SKM-1 treated with dmso at 0.1 percent for 144 hours (cell line): Measurements from ENCODE around the gene TMEM132C.

ENCODE experiments used
- DNase-seq: peaks from one replicate; lab custom pipeline; 2025; ENCODE audit not compliant: unreplicated experiment; lab: John Stamatoyannopoulos, UW

TMEM132C gene

DNA sequence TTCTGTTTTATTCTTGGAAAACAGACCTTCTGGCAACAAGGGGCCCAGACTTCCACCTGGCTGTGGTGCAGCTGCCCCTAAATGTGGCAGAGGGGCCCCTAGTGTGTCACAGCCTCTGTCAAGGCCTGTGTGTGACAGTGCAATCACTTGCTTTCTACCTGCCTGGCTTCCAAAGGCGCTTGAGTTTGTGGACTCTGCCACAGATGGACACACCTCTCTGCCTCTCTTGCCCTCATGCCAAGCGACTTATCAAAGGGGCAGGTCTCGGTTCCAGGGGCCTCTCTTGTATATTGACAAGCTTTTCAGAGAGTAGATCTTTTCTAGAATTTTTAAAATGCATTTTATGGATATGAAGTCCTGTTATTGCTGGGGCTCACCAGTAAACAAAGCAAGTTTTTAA lies 339.6 kb downstream of the TMEM132C start:
- DNase-seq: no peak

DNA sequence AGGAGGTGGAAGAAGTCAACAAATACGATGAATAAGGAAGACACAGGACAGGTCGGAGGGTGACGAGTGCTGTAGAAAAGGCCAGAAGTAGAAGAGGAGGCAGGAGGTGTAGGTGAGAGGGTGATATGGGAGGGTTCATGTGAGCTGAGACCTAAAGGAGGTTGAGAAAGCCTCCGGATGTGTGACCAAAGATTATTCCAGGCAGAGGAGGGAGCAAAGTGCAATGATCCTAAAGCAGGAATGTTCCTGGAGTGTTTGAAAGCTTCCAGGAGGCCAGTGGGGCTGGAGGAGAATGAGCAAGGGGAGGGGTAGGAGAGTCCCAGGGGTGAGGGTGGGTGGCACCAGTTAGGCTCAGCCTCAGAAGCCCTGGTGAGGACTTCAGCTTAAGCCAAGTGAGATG lies 340.0 kb downstream of the TMEM132C start:
- no peak for DNase-seq

DNA sequence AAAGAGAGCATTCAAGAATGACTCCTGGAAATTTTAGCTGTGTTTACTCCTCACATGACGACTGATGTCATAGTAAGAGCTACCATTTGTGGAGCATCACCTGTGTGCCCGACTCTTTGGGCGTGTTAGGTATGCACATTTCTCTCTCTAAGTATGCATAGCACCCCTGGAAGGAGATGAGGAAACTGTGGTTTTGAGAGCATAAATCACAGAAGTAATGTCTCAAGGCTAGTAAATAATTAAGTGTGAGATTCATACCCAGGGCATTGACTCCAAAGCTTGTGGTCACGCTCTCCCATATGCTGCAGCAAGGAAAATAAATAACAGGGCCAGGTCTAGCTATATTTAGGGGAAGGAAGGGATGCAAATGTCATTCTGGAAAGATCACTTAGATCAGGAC lies 340.7 kb downstream of the TMEM132C start:
- no peak for DNase-seq

DNA sequence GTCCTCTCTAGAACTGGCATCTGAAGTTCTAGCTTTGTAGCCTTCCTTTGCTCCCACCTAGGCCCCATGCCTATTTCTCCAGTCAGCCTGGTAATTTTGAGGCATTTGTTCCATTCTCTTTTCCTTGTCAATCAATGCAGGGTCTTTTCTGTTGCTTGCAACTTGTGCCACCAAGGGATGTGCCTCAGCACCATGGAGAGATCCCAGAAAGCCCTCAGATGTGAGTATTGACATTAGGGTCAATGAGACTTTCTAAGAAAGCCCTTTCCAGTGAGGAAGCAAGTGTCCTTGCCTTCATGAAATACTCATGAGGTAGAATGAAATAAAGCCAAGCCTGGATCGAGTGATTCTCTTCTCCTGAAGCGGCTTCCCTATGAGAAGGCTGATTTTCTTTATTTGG lies 342.9 kb downstream of the TMEM132C start:
- DNase-seq: no peak

DNA sequence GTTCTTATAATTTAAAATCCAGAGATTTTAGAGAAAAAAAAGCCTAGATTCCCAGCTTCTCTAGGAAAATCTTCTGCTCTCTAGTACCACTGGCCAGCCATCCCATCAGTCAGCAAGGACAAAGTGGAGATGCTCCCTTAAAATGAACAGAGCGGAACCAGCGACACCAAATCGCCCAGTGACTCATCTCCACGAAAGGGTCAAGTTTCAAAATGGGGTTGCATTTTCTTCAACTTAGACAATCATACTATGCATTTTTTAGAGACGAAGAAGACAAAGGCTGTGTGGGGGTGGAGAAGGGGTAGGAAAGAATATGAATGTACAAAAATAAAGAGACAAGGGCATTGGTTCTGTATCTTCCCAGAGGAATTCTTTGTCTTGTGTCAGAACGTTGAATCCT lies 344.8 kb downstream of the TMEM132C start:
- DNase-seq: no peak

DNA sequence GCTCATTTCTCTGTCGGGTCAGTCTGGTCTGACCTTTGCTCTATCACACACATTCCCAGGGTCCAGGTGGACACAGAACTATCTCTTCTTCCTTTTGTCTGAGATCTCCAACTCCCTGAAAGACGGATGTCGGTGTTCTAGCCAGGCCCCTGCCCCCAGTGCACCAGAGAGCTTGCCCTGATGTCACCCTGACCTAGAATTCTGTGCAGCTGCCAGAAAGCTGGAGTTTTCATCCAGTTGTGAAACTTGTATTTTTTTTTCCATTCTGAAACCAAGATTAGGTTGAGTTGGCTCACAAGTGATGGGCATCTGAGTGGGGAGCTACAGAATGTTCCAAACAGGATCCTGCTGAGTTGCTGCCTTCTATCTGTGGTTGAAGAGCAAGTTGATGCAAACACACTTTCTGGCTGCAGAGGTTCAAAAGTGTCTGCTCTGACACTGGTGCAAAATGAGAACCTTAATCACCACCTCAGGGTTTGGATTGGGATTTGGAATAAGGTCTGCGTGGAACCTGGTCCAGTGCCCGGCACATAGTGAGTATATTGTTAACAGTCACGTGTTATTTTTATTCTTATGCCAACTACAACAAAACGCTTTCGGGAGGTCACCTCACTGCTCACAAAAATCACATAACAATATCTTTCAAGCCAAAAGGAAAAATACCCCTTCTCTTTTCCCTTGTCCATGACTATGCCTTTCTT lies 345.3 kb downstream of the TMEM132C start:
- DNase-seq: no peak

DNA sequence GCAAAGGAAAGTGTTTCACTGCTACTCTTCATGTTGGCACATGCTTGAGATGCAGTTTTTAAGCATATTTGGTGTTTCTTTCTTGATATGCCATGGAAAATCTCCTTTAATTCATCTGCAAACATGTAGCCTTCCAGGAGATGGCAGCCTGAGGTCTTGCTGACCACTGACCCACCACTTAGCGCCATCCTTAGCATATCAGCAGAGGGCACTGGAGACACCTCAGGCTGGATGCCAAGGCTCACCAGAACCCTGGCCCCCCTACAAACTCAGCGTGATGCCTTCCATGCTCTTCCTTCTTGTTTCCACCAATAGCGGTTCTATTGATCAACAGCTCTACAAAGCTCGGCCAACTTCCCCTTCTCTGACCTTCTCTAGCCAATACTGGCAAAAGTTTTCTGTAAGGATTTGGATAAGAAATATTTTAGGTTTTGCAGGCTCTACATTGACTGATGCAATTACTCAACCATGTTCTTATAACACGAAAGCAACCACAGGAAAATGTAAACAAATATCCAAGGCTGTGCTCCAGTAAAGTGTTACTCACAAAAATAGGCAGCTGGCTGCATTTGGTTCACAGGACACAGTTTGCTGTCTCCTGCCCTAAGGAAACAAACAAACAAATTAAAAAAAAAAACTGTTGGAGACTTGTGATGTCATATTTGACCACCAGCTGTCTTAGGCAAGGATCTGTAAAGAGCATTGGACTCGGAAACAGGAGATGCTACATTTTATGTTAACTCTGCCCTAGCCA lies 347.0 kb downstream of the TMEM132C start:
- DNase-seq: no peak

DNA sequence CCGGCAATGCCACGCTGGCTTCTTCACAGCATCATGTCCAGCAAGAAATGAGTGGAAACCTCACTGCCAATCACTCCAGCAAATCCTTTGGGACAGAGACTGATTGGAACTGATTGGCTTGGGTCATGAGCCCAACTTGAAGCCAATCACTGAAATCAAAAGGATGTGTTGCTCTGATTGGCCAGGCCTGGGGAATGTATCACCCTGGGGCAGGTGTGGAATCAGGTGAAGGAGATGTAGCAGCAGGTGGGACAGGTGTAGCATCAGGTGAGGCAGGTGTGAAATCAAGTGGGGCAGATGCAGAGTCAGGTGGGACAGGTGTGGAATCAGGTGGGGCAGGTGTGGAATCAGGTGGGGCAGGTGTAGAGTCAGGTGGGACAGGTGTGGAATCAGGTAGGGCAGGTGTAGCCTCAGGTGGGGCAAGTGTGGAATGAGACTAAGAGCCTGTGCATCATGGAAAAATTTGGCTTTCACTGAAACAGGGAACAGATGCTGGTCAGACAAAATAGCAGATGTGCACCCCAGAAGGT lies 350.4 kb downstream of the TMEM132C start:
- no peak for DNase-seq

DNA sequence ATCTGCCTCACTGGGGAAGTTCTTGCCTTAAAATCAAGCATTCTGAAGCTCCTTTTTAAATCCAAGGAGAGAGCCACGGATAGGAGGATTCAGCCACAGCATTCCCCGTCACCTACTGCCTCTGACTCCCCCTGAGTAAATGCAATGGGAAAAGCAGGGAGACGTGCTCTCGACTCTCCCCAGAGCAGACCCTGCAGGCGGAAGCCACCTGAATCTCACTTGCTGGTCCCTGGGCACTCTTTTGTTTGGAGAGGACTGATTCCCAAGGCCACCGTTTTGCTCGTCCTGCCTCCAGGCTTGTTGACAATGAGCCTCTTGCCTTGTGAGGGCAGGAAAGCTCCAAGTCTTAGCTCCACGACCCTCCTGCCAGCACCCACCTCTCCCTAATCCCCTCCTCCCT lies 352.3 kb downstream of the TMEM132C start:
- no peak for DNase-seq

DNA sequence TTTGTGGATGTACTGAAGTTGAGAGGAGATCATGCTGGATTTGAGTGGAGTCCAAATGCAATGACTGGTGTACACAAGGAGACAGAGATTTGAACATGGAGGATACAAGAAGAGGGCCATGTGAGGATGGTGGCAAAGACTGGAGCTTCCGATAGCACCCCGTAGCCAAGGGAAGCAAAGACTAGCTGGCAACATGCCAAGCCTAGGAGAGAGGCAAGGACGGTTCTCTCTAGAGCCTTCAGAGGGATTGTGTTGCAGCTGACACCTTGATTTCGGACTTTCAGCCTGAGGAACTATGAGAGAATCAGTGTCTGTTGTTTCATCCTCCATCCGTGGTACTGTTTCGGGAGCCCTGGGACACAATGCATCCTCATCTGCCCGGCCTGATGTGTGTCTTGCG lies 354.3 kb downstream of the TMEM132C start:
- DNase-seq: no peak

DNA sequence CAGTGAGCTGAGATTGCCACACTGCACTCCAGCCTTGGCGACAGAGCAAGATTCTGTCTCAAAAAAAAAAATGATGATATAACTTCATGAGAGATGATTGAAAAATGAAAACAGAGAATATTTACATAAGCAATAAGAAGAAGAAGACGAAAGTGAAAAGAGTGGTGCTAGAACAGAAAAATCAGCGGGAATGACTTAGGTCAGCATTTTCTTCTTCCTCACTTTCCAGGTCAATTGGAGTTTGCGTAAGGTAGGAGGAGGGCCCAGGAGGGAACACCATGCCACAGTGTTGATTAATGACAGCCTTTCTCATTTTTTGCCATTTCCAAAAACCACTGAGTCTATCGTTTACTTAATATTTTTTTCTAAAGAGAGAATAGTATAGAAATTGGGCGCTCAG lies 356.8 kb downstream of the TMEM132C start:
- DNase-seq: no peak

DNA sequence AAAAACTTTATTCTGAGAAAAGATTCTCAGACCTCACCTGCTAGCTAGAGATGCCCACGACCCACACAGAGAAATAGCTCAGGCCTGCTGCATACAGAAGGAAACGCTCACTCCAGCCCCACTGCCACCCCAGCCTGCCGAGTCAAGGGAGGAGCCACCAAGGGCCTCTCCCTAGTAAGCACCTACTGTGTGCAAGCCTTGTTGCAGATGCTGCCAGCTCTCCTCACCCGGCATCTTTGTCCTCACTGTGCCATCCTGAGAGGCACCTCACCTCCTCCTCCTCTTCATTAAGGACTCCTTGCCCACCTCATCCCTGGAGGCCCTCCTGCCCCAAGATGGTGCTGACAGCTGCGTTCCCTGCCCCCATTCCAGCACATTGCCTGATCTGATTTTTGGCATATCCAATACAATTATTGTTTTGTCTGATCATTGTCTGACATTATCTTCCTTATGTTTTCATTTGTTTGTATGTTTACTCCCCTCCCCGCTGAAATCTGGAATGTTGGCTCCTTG lies 359.9 kb downstream of the TMEM132C start:
- DNase-seq: no peak

DNA sequence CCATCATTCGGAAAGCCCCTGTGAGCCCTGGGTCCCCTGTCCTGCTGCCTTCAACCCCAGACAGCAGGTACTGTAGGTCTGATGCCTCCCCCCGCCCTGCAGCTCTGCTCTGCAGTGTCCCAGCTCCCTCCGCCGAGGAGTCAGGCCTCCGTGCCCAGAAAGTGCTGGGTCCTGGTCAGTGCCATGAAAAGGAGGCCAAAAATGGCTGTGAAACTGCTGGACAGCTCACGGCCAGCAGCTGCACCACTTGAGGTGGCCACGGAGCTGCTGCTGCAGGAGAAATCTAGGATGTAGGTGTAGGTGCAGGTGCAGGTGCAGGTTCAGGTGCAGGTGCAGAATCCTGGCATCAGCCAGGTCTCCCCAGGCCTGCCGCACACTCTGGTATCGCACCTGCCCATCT lies 360.7 kb downstream of the TMEM132C start:
- no peak for DNase-seq

DNA sequence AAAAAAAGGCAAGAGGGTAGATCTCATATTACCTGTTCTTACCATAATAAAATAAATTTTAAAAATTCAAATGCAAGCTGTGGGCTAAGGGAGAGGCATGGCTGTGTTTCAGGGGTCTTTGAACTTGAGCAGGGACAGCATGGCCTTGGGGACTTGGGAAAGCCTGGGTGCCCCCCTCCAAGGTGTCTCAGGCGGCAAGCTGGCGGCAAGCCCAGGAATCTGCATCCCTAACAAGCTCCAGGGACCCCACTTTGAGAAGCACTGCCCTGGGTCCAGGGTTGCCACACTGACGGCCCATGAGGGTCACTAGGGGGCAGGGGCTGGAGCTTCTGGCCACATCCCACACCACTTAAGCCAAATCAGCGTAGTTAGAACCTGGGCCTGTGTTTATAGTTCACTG lies 363.0 kb downstream of the TMEM132C start:
- no peak for DNase-seq

DNA sequence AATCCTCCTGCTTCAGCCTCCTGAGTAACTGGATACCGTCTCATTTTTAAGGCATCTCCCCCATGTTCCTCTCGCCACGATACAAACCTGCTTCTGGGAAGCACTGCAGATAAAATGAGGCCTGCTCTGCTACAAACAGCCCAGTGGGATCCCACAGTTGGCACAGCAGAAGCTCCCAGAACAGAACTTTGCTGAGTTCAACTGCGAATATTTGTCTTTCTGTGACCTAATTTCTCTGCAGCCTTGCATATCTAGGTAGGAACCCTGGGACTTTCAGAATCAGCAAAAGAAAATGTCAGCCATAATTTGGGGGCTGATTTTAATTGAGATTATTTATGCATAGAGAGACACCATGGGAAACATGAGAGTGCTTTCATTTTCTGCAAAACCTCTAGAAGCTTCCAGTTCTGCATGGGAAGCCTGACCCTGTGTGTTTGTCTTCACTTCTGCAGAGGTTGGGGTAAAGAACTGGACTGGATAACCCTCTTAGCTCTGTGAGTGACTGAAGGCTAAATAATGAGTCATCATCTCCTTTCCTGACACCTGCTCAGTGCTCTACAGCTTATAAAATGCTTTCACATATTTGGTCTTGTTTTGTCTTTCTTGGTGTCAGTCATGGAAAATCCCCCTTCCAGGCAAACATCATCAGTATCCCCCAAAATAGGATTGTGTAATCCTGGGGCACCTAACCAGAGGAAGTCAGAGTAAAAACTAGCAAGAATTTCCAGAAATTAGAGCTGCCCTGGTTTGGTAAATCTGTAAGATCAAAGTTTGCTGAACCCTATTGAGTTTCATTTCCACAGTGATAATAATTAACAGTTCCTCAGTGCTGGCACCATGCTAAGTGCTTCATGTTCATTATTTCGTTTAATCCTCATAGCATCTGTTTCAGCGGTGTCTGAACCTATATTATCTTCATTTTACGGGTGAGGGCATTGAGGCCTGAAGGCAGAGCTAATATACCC lies 371.0 kb downstream of the TMEM132C start:
- DNase-seq: no peak

DNA sequence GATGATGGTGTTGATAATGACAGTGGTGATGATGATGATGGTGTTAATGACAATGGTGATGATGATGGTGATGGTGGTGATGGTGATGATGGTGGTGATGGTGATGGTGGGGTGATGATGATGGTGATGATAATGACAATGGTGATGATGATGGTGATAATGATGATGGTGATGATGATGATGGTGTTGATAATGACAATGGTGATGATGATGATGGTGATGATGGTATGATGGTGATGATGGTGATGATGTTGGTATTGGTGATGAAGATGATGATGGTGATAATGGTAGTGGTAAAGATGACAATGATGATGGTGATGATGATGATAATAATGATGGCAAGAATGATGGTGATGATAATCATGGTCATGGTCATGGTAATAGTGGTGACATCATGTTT lies 372.1 kb downstream of the TMEM132C start:
- no peak for DNase-seq

DNA sequence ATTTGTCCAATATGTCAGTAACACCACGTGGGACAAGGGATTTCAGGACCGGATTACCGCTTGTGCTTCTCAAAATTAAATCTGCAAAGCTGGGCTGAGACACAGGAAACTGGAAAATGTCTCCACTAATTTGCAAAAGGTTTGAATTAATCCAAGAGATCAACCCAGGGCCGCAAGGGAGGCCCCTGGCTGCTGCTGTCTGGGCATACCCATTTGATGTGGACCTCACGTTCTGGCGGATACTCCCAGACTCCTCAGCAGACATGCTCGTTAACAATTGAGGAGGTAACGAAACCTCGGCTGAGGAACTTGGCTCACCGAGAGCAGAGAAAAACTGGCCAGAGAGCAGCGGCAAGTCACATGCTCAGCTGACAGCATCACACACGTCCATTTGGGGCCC lies 376.2 kb downstream of the TMEM132C start:
- DNase-seq: no peak

DNA sequence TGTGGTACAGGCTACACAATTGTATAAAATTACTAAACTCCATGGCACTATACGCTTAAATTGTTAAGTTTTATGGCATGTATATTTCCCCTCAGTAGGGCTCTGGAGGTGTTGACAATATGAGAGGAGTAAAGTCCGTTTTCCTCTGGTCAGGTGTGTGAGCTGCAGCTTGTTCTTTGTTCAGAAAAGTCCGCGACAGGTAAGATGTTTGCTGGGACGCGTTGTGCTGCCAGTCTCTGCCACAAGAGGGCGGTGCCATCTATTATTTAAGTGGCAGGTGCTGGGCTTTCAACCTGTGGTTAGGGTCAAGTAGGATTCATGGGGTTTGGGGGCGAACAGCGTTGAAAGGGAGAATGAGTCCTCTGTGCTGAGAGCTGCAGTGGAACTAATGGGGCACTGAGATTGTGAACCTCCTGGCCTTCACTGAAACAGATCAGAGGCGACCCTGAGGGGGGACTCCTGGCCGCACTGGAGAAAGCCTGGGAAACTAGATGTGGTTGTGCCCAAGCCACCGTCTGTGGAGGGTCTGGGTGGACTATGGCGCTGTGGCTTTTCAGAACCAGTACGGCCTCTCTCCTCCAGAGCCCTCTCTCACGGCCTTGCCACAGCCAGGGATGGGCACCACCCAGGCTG lies 377.8 kb downstream of the TMEM132C start:
- DNase-seq: no peak

DNA sequence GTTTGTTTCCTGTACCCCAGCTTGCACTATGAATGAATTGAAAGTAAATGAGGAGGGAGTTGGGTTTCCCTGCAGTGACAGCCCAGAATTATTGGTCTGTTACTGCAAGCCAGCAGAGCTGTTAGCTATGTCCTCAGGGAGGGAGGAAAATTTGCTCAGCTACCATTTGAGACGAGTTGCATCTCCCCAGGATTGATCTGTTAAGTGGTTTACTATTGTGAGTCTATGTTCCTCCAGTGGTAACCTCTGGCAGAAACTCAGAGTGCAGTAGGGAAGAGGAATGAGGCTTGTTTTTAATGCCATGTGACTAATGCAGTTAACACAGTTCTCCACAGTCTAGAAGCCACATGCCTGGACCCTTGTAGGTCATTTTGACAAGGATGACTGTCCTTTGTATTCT lies 382.9 kb downstream of the TMEM132C start:
- DNase-seq: no peak

DNA sequence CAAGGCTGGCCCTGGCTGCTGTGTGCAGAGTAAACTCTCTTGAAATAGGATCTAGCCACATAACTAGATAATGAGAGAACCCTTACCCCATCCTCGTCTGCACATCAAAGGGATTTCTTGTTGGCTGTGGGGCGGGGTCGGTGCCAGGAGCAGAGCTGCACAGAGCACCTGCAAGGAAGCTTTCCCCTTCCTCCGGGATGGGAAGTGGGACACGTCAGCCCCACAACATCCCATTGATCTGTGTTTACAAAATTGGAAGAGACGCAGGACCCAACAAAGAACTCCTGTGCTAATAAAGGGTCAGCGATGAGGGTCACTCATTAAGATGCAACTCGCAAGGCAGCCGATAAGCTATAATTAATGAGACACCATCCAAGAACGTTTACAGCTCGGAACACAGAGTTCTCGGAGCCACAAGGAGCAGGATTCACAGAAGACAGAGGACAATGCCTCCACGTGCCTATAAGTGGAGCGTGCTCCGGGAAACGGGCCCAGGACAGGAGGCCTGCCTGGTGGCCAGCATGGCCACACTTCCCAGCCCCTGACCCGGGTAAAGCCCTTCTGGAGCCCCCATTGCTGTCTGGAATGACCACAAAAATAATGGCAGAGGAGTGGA lies 385.3 kb downstream of the TMEM132C start:
- no peak for DNase-seq
